ENCODE data around the gene BCAM.

GRCh38 chr19:44818466-44819031 is 9.6 kb downstream of the BCAM start:
- no peak for TF ChIP-seq CTCF (IDR thresholded peaks at IDR 0.05; ENCODE audit: insufficient read depth, low read length)
- no peak for TF ChIP-seq POLR2AphosphoS5 (IDR thresholded peaks at IDR 0.05; ENCODE audit: low read depth)
- TF ChIP-seq GABPA (IDR thresholded peaks at IDR 0.05; ENCODE audit: low read depth) = no peak
